DMS53 treated with DMSO at 0.1 percent for 48 hours (cell line): ENCODE data around the gene TSR1.
A peak's percentile ranks its signal among the peaks of the same experiment; 100 is the strongest.
"Not testable (repeated sequence)": the region's sequence is repeated elsewhere in the genome, so short reads cannot be mapped to it uniquely, and the experiment has no call there.

ENCODE experiments used
- DNase-seq: peaks from one replicate; lab custom pipeline; 2025; ENCODE audit not compliant: unreplicated experiment; lab: John Stamatoyannopoulos, UW

The TSR1 gene

DNA sequence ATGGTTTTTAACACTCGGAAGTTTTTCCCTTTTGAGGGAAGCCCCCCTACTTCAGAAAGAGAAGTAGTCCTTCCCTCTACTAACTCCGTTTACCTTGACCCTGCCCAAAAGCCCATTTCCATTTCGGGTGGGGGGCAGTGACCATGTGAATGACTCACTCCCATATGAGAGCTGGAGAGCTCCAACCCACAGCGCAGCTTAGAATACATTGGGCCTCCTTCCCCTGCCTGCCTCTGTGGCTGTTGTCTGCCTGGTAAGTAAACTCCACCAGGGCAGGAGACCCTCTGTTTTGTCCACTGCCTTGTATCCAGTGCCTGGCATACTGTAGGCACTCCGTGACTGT lies 2.0 kb upstream of the TSR1 start:
- DNase-seq: no peak

DNA sequence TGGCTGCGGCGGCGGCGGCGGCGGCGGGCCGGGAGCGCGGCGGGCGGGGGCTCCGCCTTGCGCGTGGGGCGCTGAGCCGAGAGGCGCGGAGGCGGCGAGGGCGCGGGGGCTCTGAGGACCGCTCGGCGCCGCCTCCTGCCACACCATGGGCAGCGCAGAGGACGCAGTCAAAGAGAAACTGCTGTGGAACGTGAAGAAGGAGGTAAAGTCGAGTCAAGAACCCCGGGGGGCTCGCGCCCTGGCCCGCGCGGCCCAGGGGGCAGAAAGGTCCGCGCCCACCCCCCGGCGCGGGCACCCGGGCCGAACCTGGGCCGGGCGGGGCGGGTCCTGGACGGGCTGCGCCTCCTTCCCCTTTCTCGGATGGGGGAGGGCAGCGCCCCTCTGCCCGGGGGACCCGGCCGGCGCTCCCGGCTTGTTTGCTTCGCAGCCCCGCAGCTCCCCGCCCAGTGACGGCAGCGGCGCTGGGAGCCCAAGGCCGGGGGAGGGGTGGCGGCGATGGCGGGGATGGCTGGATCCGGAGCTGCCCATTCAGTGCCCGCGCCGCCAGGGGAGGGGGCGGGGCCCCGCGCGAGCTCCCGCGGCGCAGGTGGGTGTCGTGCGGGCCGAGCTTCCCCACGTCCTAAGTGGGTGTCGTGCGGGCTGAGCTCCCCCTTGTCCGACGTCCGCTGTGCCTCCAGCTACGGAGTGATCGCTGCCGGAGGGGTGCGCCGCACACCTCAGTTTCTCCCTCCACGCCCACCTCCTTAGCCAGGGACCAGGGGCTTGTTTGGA lies 1.5 kb upstream of the TSR1 start:
- no peak for DNase-seq

DNA sequence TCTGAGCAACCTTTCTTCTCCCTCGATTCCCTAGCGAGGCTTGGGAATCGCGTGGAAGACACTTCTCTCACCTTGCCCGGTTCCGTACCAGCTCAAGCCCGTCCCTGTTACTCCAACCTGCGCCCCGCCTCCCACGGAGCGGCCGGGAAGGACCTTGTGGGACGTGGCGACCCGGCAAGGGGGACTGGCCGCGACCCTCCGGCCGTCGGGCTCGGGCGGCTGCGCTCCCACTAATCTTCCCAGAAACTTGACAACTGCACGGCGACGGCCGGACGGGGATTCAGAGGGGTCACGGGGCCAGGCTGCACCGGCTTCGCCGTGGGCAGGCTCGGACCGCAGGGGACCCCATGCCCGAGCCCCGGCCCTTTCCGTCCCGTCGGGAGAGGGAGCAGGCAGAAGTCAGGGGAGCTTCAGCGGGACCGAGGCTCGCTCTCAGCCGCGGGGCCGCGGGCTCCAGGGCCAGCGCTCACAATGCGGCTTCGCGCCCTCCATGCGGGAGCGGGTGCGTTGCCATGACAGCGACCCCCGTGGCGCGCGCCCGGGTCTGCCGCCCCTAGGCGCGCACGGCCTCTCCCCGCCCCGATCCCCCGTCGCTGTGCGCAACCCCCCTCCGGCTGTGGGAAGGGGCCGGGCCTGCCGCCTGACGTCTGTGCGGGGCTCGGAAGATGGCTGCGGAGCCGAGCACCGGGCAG lies 741 bp upstream of the TSR1 start, which contains the start of gene SGSM2:
Gene SGSM2 (plus strand): TSS at position 650 of the 692 bp plus-strand sequence. CDS start 188 bp downstream, outside the sequence.
- no peak for DNase-seq

DNA sequence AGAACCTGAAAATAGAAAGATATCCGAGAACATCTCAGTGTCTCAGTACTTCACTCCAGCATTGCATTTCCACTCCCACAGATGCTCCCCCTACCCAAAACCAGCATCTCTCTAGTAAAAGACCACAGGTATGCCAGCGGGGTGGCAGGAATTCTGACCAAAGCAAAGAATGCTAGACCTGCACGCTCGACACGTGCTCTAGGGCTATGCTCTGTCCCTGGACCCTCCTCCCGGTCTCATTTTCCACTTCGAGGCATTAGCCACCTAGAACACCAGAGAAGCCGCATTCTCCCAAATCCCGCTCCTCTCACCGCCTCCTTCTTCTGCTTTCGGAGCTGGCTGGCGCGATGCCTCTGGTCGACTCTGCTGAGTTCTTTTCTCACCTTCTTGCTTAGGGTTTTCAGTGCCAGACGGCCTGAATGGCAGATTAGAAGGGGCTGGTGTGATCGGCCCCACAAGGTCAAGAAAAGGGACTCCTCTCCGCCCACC lies 487 bp downstream of the TSR1 start:
- DNase-seq: no peak

DNA sequence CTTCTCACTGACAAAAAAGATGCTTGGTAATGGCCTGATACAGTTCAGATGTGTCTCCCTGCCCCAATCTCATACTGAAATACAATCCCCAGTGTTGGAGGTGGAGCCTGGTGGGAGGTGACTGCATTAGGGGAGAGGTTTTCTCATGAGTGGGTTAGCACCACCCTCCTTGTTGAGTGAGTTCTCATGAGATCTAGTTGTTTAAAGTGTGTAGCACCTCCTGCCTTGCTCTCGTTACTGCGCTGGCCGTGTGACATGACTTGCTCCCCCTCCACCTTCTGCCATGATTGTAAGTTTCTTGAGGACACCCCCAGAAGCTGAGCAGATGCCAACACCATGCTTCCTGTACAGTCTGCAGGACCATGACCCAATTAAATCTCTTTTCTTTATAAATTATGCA lies 5.0 kb downstream of the TSR1 start:
- no peak for DNase-seq

DNA sequence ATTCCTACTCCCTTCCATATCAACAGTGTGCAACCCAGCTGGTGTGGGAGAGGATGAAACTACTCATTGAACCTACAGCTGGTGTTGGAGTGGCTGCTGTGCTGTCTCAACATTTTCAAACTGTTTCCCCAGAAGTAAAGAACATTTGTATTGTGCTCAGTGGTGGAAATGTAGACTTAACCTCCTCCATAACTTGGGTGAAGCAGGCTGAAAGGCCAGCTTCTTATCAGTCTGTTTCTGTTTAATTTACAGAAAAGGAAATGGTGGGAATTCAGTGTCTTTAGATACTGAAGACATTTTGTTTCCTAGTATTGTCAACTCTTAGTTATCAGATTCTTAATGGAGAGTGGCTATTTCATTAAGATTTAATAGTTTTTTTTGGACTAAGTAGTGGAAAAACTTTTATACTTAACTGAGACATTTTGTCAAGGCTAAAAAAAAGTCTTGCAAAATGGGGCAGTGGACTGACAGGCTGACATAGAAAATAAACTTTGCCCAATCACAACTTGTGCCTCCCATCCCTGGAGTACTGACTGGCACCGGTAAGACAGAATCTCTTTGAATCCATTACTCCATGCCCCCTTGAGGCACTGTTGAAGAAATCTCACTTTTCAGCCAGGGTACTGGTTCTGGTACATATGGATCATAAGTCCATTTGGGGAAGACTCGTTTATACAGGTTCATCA lies 12.5 kb downstream of the TSR1 start:
- no peak for DNase-seq

DNA sequence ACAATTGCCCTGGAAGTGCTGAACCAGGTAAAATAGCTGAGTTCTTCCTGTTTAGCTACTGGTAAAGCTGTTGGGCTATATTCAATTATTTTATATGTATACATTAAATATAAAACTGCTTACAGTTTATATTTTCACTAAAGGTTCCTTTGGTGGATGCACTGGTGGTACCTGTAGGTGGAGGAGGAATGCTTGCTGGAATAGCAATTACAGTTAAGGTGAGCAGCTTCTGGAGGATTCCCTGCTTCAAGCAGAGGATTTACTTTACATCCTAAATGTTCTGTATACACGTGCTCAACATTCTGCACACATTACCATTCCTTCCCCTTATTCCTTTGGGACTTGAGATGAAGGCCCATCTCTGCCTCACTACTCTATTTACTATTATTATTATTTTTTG lies 14.9 kb downstream of the TSR1 start:
- DNase-seq: no peak

DNA sequence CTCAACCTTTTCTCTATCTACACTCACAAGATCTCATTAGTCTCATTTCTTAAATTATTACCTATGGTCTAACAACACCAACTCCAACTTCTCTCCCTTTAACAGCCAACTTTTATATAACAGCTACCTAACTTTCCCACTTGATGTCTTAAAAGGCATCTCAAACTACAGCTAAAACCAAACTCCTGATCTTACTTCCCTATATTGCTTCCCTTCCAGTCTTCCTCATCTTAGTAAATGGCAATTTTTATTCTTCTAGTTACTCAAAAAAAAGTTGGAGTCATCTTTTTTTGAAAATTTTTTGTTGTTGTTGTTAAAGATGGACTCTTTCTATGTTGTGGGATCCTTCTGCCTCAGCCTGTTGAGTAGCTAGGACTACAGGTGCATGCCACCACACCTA lies 17.2 kb downstream of the TSR1 start:
- DNase-seq: no peak

DNA sequence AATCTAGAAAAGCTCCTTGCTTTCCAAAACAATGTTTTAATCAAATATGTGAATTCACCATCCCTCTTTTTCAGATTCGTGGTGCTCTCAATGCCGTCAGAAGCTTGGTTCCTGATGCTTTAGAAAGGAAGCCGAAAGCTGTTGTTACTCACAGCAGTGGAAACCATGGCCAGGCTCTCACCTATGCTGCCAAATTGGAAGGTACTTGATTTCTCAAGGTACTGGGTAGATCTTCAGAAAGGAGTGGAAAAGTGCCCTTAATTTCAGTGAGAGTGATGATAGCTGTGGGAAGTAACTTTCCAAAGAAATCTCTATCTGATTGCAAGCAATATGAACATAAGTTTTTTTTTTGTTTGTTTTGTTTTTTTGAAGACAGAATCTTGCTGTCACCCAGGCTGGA lies 18.5 kb downstream of the TSR1 start:
- DNase-seq: no peak

DNA sequence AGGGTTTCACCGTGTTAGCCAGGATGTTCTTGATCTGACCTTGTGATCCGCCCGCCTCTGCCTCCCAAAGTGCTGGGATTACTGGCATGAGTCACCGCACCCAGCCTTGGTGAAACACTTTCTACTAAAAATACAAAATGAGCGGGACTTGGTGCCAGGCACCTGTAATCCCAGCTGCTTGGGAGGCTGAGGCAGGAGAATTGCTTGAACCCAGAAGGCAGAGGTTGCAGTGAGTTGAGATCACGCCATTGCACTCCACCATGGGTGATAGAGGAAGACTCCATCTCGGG lies 19.4 kb downstream of the TSR1 start:
- not testable (repeated sequence) for DNase-seq

DNA sequence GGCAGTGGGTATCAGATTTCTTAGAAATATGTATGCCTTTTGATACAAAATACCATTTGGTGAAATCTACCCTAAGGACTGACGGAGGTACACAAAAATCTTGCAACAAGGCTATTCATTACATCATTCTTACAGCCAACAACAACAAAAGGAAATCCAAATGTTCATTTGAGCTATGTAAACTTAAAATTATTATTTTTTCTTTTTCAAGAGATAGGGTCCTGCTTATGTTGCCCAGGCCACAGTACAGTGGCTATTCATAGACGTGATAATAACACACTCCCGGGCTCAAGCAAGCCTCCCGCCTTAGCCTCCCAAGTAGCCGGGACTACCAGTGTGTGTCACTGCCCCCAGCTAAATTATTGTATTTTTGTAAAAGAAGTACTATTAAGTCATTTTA lies 23.5 kb downstream of the TSR1 start:
- no peak for DNase-seq

DNA sequence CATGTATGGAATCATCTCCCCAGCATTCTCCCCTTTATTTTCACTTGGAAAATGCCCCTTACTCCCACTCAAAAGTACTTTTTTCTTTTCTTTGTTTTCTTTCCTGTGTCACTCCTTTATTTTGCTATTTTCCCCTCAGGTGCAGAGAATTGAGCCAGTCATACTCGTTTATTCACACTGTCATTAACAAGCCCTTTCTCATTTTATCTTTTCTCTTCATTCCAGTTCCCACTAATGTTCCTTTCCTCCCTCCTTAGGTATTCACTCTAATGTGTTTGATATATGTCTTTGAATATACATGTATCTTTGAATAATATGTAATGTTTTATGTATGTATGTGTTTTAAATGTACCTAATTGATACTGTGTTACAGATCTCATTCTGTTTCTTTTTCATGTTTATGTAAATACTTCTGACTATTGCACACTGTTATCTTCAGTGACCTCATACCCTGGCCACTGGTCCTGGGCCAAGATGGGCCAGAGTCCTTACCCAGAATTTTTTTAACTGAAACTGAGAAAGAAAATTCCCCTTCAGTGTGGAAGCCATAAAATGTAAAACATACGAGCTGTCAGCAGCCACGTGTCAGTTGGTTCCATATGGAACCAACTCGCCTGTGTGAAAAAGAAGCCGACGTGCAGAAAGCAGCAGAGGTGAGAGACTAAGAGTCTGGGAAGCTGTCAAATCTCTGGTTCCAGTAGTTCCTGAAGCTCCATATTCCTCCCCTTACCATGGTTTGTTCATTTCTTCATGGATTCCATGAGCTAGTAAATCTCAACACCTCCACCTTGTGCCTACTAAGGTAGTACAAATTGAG lies 26.7 kb downstream of the TSR1 start:
- DNase-seq: no peak

DNA sequence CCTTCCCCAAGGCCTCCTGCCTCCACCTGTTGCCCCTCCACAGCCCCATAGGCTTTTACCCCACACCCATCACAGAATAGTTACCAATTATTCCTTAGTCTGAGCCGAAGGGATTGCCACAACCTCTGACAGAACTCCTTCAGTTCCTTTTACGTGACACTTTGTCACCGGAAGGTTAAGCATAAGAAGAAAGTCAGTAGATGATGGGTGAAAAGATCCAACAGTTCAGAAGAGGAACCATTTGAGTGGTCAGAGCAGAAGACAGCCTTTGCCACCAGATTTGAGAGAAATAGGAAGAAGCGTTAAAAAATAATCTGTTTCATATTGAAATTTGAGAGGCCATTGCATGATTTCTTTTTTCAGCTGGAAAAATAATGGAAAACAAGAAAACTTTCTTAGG lies 31.3 kb downstream of the TSR1 start:
- no peak for DNase-seq

DNA sequence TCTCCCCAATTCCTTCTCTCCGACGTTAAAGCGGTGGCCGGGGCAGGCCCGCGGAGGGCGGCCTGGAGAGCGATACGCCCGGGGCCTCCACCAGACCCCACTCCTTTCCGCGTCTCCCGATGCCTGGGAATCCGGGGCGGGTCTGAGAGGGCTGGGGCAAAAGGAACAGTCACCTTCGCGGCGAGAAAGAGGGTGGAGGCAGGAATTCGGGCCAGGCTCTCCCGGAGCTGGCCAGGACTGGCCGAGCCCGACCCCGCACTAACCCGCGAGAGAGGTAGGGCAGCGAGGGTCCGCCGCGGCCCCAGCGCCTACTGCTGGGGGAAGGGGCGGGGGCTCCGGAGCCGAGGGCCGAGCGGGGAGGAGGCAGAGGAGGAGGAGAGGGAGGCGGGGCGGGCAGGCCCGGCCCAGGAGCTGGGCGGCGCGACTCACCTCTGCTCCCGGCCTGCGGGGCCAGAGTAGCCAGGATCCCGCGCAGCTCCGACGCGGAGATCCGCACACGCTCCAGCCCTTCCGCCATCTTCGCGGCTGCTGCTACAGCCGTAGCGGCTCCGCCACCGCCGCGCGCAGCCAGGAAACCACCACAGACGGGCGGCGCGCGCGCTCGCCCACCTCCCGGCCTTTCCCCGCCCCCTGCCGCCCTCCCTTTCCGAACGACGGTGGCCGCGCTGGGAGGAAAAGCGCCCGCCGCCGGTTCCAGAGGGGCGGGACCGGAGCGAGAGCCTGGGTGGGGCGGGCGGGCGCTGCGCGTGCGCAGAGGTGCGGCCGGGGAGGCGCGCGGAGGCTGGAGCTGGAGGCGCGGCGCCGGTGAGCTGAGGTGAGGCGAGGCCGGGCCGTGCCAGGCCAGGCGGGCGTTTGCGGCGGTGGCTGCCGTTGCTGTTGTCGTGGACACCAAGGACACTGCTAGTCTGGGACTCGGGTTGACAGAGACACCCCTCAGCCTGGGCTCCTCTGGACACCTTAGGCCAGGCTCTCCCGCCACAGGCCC lies 32.8 kb downstream of the TSR1 start, which contains the start of the genes SMG6 and SRR:
Gene SMG6 (minus strand): TSS at position 582 of the 985 bp plus-strand sequence. CDS start 65 bp downstream, at position 517.
Gene SRR (plus strand): TSS at position 747 of the 985 bp plus-strand sequence. CDS start 11,611 bp downstream, outside the sequence.
- peak; percentile 60 for DNase-seq

DNA sequence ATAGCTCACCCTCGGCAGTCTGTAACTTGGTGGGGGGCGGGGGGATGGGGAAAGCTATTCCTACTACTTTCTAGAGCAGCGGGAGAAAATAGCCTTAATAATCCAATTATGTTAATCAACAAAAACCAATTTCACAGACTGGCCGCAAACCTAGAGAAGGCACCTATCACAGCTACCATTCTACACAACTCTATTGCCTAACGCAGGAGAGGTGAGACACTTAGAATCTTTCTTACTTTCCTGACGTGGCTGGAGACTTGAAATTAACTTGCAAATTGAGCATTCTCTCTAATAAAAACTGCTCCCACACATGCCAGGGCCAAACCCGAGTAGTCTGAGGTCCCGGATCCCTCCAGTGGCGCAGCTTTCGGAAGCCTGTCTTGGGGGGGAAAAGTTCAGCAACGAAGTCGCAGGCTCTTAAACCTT lies 33.5 kb downstream of the TSR1 start:
- DNase-seq: no peak

DNA sequence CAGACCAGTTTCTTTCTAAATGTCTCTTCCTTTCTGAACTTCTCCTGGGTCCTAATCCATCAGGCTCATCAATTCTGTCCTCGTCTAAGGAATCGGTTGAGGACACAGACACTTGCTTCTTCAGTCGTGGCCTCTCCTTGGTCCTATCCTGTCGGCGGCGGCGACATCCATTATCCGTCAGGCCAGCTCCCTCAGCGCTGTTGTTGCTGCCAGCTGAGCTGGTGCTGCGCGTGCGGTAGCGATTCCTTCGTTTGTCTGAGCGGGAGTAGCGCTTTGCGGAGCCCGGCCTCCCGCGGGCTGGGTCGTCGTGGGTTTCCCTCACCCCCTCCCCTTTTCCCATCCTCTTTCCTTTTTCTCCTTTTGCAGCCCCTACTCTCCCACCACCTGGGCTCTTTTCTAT lies 36.5 kb downstream of the TSR1 start:
- DNase-seq: no peak

DNA sequence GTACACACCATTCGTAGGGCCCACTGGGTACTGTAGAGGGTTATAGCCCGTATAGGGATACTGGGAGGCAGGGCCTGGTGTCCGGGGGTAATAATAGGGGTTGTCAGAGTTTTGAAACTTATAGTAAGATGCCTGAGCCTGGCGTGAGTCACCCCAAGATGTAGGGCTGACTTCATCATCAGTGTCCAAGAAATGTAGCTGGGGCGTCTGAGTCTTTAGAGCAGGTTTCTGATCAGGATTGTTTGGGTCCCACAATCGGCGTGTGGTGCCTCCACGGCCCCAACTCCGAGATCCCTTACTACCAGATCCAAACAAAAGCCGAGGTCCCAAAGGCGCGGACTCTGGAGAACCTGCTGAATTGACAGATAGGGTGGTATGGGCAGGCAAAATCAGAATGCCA lies 37.1 kb downstream of the TSR1 start:
- no peak for DNase-seq

DNA sequence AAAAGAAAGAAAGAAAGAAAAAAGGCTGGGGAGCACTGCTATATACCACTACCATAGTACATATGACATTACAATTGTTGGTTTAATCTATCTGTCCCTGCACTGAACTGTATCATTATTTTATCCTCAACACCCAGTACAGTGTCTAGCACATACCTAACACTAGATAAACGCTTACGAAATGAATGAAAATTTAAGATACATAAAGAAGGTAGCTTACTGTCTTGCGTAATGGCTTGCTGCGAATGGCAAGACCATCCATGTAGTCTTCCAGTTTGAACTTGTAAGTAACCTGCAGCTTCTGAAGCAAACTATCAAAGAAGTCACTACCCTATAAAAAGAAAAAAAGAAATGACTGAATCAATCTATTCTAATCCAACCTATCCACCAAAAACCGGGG lies 39.2 kb downstream of the TSR1 start:
- no peak for DNase-seq

DNA sequence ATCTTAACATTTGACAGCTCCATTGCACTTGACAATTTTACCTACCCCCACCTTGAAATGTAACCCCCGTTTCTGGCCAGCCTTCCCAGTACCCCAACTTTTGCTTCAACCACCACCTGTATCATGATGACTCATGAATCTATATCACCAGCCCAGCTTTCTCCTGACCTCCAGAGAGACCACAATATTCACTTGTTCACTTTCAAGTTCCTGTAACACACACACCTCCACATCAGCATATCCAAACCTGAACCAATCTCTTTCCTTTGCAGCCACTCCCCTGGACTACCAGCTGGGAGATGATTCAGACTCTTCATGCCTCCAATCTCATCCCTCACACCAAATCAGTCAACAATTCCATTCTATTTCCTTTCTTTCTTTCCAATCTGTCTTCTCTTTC lies 40.7 kb downstream of the TSR1 start:
- DNase-seq: no peak

DNA sequence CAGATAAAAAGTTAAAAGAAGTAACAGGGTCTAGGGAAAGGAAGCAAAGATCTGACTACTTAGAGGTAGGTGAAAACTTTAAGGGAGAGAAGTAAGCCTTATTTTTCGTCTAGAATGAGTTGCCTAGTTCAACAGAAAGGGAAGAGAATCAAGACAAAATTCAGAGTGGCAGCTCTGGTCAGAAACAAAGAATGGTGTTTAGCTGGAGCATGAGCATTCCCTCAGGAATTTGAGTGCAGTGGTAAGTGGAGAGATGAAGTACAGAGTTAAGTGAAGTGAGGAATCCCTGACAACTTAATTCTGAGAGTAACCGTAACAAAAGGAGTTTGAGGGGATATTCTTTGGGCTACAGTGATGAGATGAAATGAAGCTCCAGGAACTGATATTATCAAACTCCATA lies 44.2 kb downstream of the TSR1 start:
- DNase-seq: no peak
